Mesothelial cell of epicardium (in vitro differentiated cells): ENCODE data around the gene ENDOU. TPM values are rescaled to one million over a fixed set of nuclear protein-coding genes. Genes with fewer than 3 reads are reported as not detected.
A peak's percentile ranks its signal among the peaks of the same experiment; 100 is the strongest.

Experiments
- DNase-seq, 2 experiments: peaks; one replicate each; pipeline ENCODE4 v3.0.0; 2021; ENCODE audit warnings: low spot score in 2 of 2; ENCODE audit not compliant: unreplicated experiment in 2 of 2
- H3K27ac Mint-ChIP-seq: 2 replicates; pipeline ENCODE4 v1.8.0; 2021; ENCODE audit warnings: mixed read lengths
- H3K27me3 Mint-ChIP-seq: 2 replicates; pipeline ENCODE4 v1.8.0; 2021; ENCODE audit warnings: low read depth, mixed read lengths
- H3K36me3 Mint-ChIP-seq: 2 replicates; pipeline ENCODE4 v1.8.0; 2021; ENCODE audit warnings: mixed read lengths
- H3K4me1 Mint-ChIP-seq: 2 replicates; pipeline ENCODE4 v1.8.0; 2021; ENCODE audit warnings: mixed read lengths
- H3K4me3 Mint-ChIP-seq: 2 replicates; pipeline ENCODE4 v1.8.0; 2021; ENCODE audit warnings: mild to moderate bottlenecking, moderate library complexity, mixed read lengths
- H3K9me3 Mint-ChIP-seq: 2 replicates; pipeline ENCODE4 v1.8.0; 2021; ENCODE audit warnings: mixed read lengths
- total RNA-seq: library from RNA; stranded (reverse); gene quantifications from 3 replicates; pipeline ENCODE4 v1.2.1, GENCODE V29; 2021
- TF ChIP-seq, protein P1 (sequence below): fragments of 200-600 bp; sonication (generic); IDR thresholded peaks from one replicate; pipeline ENCODE4 v1.5.0; 2021; ENCODE audit warnings: antibody characterized with exemption; ENCODE audit not compliant: unreplicated experiment

The ENDOU gene
- total RNA-seq, 1 donor from 2014 or later, result 0.51 TPM

DNA sequence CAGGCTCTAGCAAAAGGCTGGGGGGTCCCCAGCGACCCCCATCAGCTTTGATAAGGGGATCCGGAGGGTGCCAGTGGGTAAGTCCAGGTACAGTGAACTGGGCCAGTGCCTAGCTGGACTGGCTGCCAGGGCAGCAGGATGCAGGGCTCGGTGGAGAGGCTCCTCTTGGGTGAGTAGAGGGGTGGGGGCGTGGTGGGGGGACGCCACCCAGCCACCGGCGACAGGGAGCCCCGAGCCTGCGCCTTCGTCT is 33.2 kb upstream of the ENDOU start:
- Mint-ChIP-seq H3K4me3 (peak overlapping the region; percentile 64), H3K27ac (peak overlapping the region; percentile 58), H3K9me3 (no peaks in the 10 kb centered on the region), H3K27me3 (no peaks in the 10 kb centered on the region), H3K4me1 (peaks cover 60% of the 10 kb centered on the region), H3K36me3 (no peaks in the 10 kb centered on the region)
- TF ChIP-seq, protein P1, sequence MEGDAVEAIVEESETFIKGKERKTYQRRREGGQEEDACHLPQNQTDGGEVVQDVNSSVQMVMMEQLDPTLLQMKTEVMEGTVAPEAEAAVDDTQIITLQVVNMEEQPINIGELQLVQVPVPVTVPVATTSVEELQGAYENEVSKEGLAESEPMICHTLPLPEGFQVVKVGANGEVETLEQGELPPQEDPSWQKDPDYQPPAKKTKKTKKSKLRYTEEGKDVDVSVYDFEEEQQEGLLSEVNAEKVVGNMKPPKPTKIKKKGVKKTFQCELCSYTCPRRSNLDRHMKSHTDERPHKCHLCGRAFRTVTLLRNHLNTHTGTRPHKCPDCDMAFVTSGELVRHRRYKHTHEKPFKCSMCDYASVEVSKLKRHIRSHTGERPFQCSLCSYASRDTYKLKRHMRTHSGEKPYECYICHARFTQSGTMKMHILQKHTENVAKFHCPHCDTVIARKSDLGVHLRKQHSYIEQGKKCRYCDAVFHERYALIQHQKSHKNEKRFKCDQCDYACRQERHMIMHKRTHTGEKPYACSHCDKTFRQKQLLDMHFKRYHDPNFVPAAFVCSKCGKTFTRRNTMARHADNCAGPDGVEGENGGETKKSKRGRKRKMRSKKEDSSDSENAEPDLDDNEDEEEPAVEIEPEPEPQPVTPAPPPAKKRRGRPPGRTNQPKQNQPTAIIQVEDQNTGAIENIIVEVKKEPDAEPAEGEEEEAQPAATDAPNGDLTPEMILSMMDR, result no peak
- DNase-seq, result no peak

DNA sequence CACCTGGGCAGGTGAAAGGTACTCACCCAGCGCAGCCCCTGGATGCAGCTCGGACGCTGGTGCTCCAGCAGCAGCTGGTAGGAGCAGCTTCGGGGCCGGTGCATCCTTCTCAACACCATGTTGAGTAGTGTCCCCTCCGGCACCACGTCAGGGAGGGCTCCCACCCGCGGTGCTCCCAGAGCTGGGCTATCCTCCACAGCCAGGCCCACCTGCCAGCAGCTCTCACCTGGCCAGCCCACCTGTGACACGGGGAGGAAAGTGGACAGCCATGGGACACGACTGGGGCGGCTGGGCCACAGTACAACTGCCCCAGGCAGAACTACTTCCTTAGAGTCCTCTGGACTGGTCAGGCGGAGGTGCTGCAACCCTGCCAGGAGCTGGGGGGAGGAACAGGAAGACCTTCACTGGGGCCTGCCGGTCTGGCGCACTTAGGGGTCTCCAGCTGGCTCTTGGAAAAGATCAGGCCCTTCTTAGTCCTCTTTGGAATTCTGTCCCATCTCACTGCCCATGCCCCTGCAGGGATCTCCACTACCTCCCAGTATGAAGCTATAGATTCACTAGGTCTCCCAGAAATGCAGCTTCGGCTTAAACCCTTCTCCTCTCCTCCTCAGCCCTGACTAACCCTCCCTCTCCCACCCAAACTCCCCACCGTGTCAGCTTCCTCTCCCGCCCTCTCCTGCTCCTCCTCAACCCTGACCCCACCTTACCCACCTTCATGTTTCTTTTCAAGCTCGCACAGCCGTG is 32.7 kb upstream of the ENDOU start:
- Mint-ChIP-seq H3K27me3 (no peaks in the 10 kb centered on the region), H3K27ac (peak overlapping the region; percentile 58), H3K4me1 (peaks cover 60% of the 10 kb centered on the region), H3K4me3 (peak overlapping the region; percentile 64), H3K36me3 (no peaks in the 10 kb centered on the region), H3K9me3 (no peaks in the 10 kb centered on the region)
- TF ChIP-seq, protein P1, result no peak
- no peak for DNase-seq

DNA sequence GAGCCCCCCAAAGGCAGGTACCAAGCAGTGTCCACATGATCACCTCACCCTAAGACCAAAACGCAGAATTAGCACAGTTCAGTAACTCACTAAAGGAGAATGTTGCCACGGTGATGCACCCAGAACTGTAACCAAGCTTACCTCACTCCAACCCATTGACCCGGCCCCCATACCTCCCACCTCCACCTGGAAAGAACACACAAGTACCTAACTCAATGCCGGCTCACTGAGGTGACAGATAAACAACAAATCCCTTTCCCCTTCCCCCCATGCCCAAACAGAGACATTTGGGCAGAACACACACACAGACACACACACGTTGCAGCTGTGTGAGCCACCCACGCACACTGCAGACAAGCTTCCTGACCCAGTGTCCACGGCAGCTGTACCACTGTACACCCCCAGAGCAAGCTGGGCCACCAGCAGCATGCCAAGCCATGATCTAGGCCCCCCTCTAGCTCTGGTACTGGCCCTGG is 32.1 kb upstream of the ENDOU start:
- Mint-ChIP-seq H3K36me3 (no peaks in the 10 kb centered on the region), H3K27me3 (no peaks in the 10 kb centered on the region), H3K4me3 (peak overlapping the region; percentile 64), H3K9me3 (no peaks in the 10 kb centered on the region), H3K27ac (peak overlapping the region; percentile 5), H3K4me1 (peaks cover 59% of the 10 kb centered on the region)
- TF ChIP-seq, protein P1, result no peak
- DNase-seq, result no peak

DNA sequence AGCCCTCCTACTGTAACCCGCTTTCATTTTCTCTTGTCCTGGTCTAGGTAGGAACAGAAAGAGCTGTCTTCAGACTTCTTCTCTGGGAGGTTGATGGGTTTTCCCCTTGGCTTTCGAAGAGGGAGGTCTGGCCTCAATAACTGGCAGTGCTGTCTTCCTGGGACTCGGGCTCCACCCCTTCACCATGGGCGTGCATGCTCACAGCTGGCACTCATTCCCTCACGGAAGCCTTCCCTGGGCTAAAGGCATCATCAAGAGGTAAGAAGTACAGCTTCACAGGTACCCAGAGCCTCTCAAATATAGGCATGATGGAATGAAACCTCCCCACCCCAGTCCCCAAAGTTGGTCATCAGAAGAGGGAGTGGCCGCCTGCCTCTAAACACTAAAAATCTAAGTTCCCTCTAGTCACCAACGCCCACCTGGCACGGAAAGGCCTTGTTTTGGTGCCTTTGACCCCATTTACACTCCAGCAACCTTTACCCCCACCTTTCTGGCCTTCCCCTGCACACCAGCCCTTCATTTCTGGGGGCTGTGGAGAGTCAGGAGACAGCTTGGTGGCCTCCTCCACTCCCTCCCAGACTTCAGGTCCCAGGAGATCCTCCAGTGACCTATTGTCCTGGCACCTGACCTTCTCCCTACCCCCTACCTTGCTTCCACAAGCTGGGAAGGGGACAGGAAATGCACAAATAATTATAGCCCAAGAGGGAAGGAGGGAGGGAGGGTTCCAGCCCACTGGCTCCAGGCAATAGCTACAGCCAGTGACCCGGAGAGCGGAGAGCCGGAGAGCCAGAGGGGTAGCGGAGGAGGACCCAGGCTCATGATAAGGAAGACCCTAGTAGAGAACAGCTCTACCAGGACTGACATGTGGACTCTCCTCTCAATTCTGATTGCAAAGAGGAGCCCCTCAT is 30.6 kb upstream of the ENDOU start:
- DNase-seq, result no peak
- peak overlapping the region; percentile 22 for H3K27ac Mint-ChIP-seq

DNA sequence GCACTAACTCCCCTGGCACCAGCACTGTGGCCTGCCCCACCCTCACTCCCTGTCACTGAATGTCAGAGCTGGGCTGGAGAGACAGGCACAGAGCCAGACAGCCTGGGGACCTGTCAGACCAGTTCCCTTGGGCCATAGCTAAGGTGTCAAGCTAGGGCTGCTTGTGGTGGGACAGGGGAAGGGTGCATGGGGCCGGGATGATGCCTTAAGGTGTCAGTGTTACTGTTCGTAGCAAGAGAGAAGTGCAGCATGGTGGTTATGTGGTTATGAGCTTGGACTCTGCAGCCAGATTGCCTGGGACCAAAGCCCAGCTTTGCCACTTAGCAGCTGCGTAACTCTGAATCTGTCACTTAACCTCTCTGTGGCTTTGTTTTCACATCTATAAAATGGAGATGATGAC is 29.6 kb upstream of the ENDOU start:
- no peak overlapping the region for H3K4me3 Mint-ChIP-seq
- H3K36me3 Mint-ChIP-seq, result peaks cover 2% of the 10 kb centered on the region
- peaks cover 54% of the 10 kb centered on the region for H3K4me1 Mint-ChIP-seq
- H3K27ac Mint-ChIP-seq, result peak overlapping the region; percentile 33
- no peaks in the 10 kb centered on the region for H3K27me3 Mint-ChIP-seq
- H3K9me3 Mint-ChIP-seq, result no peaks in the 10 kb centered on the region
- TF ChIP-seq, protein P1, result no peak
- DNase-seq, result no peak

More for the DNA sequence above, 30.6 kb upstream of the ENDOU start:
- Mint-ChIP-seq H3K27me3 (no peaks in the 10 kb centered on the region), H3K4me1 (peaks cover 59% of the 10 kb centered on the region), H3K9me3 (no peaks in the 10 kb centered on the region), H3K4me3 (no peak overlapping the region), H3K36me3 (no peaks in the 10 kb centered on the region)
- TF ChIP-seq, protein P1, result no peak
